ENCODE results near the gene ALDH3B2. TPM values are rescaled to one million over a fixed set of nuclear protein-coding genes. Genes with fewer than 3 reads are reported as not detected.
A peak's percentile ranks its signal among the peaks of the same experiment; 100 is the strongest.
"Not testable (repeated sequence)": the region's sequence is repeated elsewhere in the genome, so short reads cannot be mapped to it uniquely, and the experiment has no call there.

The ALDH3B2 gene
- total and polyA plus RNA-seq, 2 of the 8 experiments (the other 6 are each of a cell fraction or from before 2014, with no cell fraction given) = not detected

DNA sequence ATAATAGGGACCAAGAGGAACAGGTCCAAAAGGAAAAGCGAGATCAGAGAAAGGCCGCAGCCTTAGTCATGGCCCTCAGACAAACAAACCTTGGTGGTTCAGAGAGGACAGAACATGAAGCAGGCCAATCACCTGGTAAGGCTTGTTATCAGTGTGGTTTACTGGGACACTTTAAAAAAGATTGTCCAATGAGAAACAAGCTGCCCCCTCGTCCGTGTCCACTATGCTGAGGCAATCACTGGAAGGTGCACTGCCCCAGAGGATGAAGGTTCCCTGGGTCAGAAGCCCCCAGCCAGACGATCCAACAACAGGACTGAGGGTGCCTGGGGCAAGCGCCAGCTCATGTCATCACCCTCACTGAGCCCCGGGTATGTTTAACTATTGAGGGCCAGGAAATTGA is 51.5 kb downstream of the ALDH3B2 start:
- H2AK5ac ChIP-seq (ENCODE audit: low read depth, low read length); H2BK5ac ChIP-seq (ENCODE audit: low read depth, low read length); H3K36me3 ChIP-seq (ENCODE audit: control insufficient read depth in 2 of 4, insufficient read depth in 4 of 4, low read length in 3 of 4); H4K91ac ChIP-seq (replicated peaks; ENCODE audit: insufficient read length, low read length); H3K23ac ChIP-seq (ENCODE audit: insufficient read length); H3K79me1 ChIP-seq (ENCODE audit: low read depth, low read length); H4K20me1 ChIP-seq (replicated peaks in 1 of 2; ENCODE audit: control insufficient read depth in 1 of 2, insufficient read depth in 2 of 2, low read length in 2 of 2); FAIRE-seq; H3K23me2 ChIP-seq (ENCODE audit: low read depth, low read length); H3K9ac ChIP-seq (replicated peaks in 1 of 4; ENCODE audit: extremely low read depth in 1 of 4, low read depth in 3 of 4, low read length in 3 of 4); H3K4ac ChIP-seq (replicated peaks; ENCODE audit: insufficient read length, low read depth, low read length); H2BK15ac ChIP-seq (ENCODE audit: low read length); H3K56ac ChIP-seq (replicated peaks; ENCODE audit: insufficient read length, low read depth, low read length); H4K8ac ChIP-seq (ENCODE audit: extremely low read depth, insufficient read depth, low read length); H3K14ac ChIP-seq (ENCODE audit: insufficient read length); H3K79me2 ChIP-seq (ENCODE audit: control insufficient read depth in 1 of 2, insufficient read depth in 2 of 2, low read length in 2 of 2); H3K4me2 ChIP-seq (ENCODE audit: insufficient read depth in 1 of 2, low read depth in 2 of 2, low read length in 2 of 2); H2BK120ac ChIP-seq (replicated peaks; ENCODE audit: low read depth, low read length); H2AFZ ChIP-seq (ENCODE audit: low read length); H3K9me3 ChIP-seq (ENCODE audit: insufficient read depth in 2 of 2, low read depth in 1 of 2, low read length in 1 of 2); H3K27ac ChIP-seq (ENCODE audit: low read depth, low read length); H4K5ac ChIP-seq (ENCODE audit: insufficient read length, low read depth, low read length); H3K27me3 ChIP-seq (replicated peaks in 1 of 4; ENCODE audit: control insufficient read depth in 3 of 4, extremely low read depth in 1 of 4, insufficient read depth in 3 of 4, low read length in 3 of 4); H3K4me1 ChIP-seq (replicated peaks in 1 of 4; ENCODE audit: control insufficient read depth in 3 of 4, insufficient read depth in 4 of 4, low read length in 3 of 4); H2BK12ac ChIP-seq (ENCODE audit: low read depth, low read length); DNase-seq (ENCODE audit: low read depth in 1 of 2, low spot score in 2 of 2); H2BK20ac ChIP-seq (ENCODE audit: low read length); H3K18ac ChIP-seq (ENCODE audit: extremely low read depth, low read length): not testable (repeated sequence)
- peak overlapping the region in 1 of 4 experiments; percentile 32; a peak in 1 of 8 replicates for H3K4me3 ChIP-seq (ENCODE audit: extremely low read depth in 1 of 4, insufficient read depth in 2 of 4, low read depth in 3 of 4, low read length in 4 of 4)
- CTCF ChIA-PET (ENCODE audit: partially characterized antibody) = interaction anchor here (0.9 kb wide), 1 partner anchor 31 kb away, joined by 3 read pairs; no protein-coding TSS in a partner anchor
- POLR2A ChIA-PET (ENCODE audit: partially characterized antibody) = interaction anchor here (1.1 to 1.5 kb wide), 2 partner anchors 9 to 39 kb away, joined by 3 to 6 read pairs; partner anchors contain the start of gene GSTP1
- 82% methylated on average over 6 of the region's 7 CpGs; no CpG with 5 or more reads in 1 of the 2 experiments for WGBS, 2 experiments (ENCODE audit: extremely low coverage in 1 of 2, insufficient coverage in 1 of 2, insufficient read length in 1 of 2, insufficient replicate concordance in 2 of 2, low coverage in 1 of 2, low lambda C conversion rate in 2 of 2, missing lambda C conversion rate in 1 of 2)
- TF ChIP-seq POLR2AphosphoS5 (IDR thresholded peaks at IDR 0.05; ENCODE audit: low read depth, low read length) (peak; percentile 81), POLR2A (IDR thresholded peaks at IDR 0.05; ENCODE audit: control extremely low read depth in 1 of 2, low read depth in 2 of 2, low read length in 2 of 2) (peak; percentile 47 to 59)

Measured in H1 (cell line).